Spleen (tissue), 7 donors: ENCODE data around the gene MIP.

Experiments used
- CTCF ChIP-seq, 11 experiments: fragments of 200-600 bp in 7 of 11; fragments of 450-650 bp in 4 of 11; sonication (generic) in 4 of 11; IDR thresholded peaks in 8 of 11; conservative IDR thresholded peaks in 3 of 11; 1 replicate in 7 of 11; 2 replicates in 4 of 11; pipeline versions ENCODE4 v1.4.0 to v1.8.0; 2016 to 2021; ENCODE audit warnings: antibody characterized with exemption in 11 of 11, inconsistent platforms in 4 of 11, mild to moderate bottlenecking in 1 of 11
- POLR2A ChIP-seq, 3 donors: fragments of 450-650 bp; IDR thresholded peaks; one replicate each; pipeline ENCODE4 v1.5.1; 2017; ENCODE audit warnings: antibody characterized with exemption in 3 of 3, mild to moderate bottlenecking in 1 of 3
- POLR2AphosphoS5 ChIP-seq, 3 donors: sonication (generic); formaldehyde crosslinking; IDR thresholded peaks; one replicate each; pipeline ENCODE4 v1.5.1; 2017; ENCODE audit warnings: antibody characterized with exemption in 3 of 3
- donor health status: DM: no; HTN: no; CAD: no; lungs with moderate emphysema.
- donor health status: DM: no; HTN: no; CAD: no.
- donor health status: DM: no; HTN: no; CAD: no.

GRCh38 chr12:56488041-56488955 lies 33.8 kb upstream of the MIP start, which contains the start of gene GLS2:
- no peak for TF ChIP-seq CTCF (IDR thresholded peaks at IDR 0.05 in 8 of 11, conservative IDR thresholded peaks at IDR 0.05 in 3 of 11)
- TF ChIP-seq POLR2AphosphoS5 (IDR thresholded peaks at IDR 0.05) = peak; percentile 58 to 78 (median 72)
- no peak for TF ChIP-seq POLR2A (IDR thresholded peaks at IDR 0.05)
